K562 (cell line): Measurements from ENCODE around the gene EMC1. TPM values are rescaled to one million over a fixed set of nuclear protein-coding genes. Genes with fewer than 3 reads are reported as not detected.

Experiments
- ARID1B ChIP-seq: fragments of 450-650 bp; IDR thresholded peaks from 2 replicates; pipeline ENCODE4 v1.6.1; 2016; ENCODE audit warnings: antibody characterized with exemption, mild to moderate bottlenecking, inconsistent platforms
- CEBPB ChIP-seq: fragments of 450-650 bp; IDR thresholded peaks from 2 replicates; pipeline ENCODE4 v1.6.1; 2016; ENCODE audit warnings: missing genetic modification characterization, missing compliant biosample characterization
- DMBX1 ChIP-seq: fragments of 250-450 bp; sonication (Bioruptor Pico); IDR thresholded peaks from 2 replicates; pipeline ENCODE4 v1.8.0; 2022; ENCODE audit warnings: inconsistent platforms, mild to moderate bottlenecking, moderate library complexity, borderline replicate concordance
- HDAC8 ChIP-seq: fragments of 450-650 bp; IDR thresholded peaks from 2 replicates; pipeline ENCODE4 v1.6.1; 2016; ENCODE audit warnings: mild to moderate bottlenecking, missing genetic modification characterization, moderate library complexity, missing compliant biosample characterization
- KLF6 ChIP-seq: fragments of 250-450 bp; sonication (Bioruptor Pico); IDR thresholded peaks from 2 replicates; pipeline ENCODE4 v1.4.0; 2020; ENCODE audit warnings: mild to moderate bottlenecking, moderate library complexity, borderline replicate concordance
- MYNN ChIP-seq, 2 experiments: sonication (generic); formaldehyde crosslinking in 1 of 2; IDR thresholded peaks; 2 replicates each; pipeline versions ENCODE4 v1.5.0 to v1.6.1; 2016 to 2020; ENCODE audit warnings: antibody characterized with exemption in 1 of 2, missing genetic modification reagents in 1 of 2
- RFX1 ChIP-seq: fragments of 450-650 bp; IDR thresholded peaks from 2 replicates; pipeline ENCODE4 v1.6.1; 2016; ENCODE audit warnings: mild to moderate bottlenecking, moderate library complexity
- ZNF274 ChIP-seq: IDR thresholded peaks from 2 replicates; pipeline ENCODE4 v1.6.1; 2011; ENCODE audit warnings: low read depth, mild to moderate bottlenecking, low read length, moderate library complexity, borderline replicate concordance
- ZNF282 ChIP-seq: sonication (generic); formaldehyde crosslinking; IDR thresholded peaks from 2 replicates; pipeline ENCODE4 v1.8.1; 2023; ENCODE audit warnings: missing genetic modification reagents
- ZNF586 ChIP-seq: fragments of 450-650 bp; formaldehyde crosslinking; conservative IDR thresholded peaks from 2 replicates; pipeline ENCODE4 v1.4.0; 2020; ENCODE audit warnings: mild to moderate bottlenecking, moderate library complexity
- polyA plus RNA-seq, 8 experiments: library from polyadenylated mRNA; depleted of rRNA in 4 of 8; stranded (reverse) in 5 of 8; unstranded in 3 of 8; fragments of >200 nt; fragmentation: Nextera tagmentation in 2 of 8; fragmentation: Illumina TruSeq in 1 of 8; extraction: Ambion mirVana in 2 of 8; extraction: Trizol in 1 of 8; gene quantifications; 2 replicates each; pipeline versions ENCODE4 v1.2.1 to v1.2.3, GENCODE V29; 2011 to 2014; ENCODE audit warnings: inconsistent platforms in 1 of 8, missing spikeins in 1 of 8
- total RNA-seq, 7 experiments: library from RNA; depleted of rRNA in 6 of 7; stranded (reverse); fragments of >200 nt in 6 of 7; fragmentation: Illumina TruSeq in 2 of 7; extraction: Trizol in 2 of 7; gene quantifications; 2 replicates each; pipeline versions ENCODE4 v1.2.1 to v1.2.3, GENCODE V29; 2011 to 2021; ENCODE audit warnings: low replicate concordance in 1 of 7
- TF ChIP-seq, protein P1 (sequence below): fragments of 250-450 bp; sonication (Bioruptor Pico); IDR thresholded peaks from 2 replicates; pipeline ENCODE4 v1.8.0; 2022; ENCODE audit warnings: moderate library complexity, mild to moderate bottlenecking, inconsistent platforms
- TF ChIP-seq, protein P2 (sequence below): sonication (generic); formaldehyde crosslinking; IDR thresholded peaks from 2 replicates; pipeline ENCODE4 v1.8.0; 2022; ENCODE audit warnings: mild to moderate bottlenecking, missing genetic modification reagents
- TF ChIP-seq, protein P3 (sequence below), 2 experiments: fragments of 450-650 bp; formaldehyde crosslinking in 1 of 2; IDR thresholded peaks; 2 replicates each; pipeline versions ENCODE4 v1.4.0 to v1.6.1; 2014 to 2020; ENCODE audit warnings: mild to moderate bottlenecking in 2 of 2, borderline replicate concordance in 1 of 2, low read depth in 1 of 2

The EMC1 gene
- total and polyA plus RNA-seq, 9 of the 15 experiments (the other 6 are each of a cell fraction or from before 2014, with no cell fraction given): 17.8 to 88.2 (median 37.4) TPM

DNA sequence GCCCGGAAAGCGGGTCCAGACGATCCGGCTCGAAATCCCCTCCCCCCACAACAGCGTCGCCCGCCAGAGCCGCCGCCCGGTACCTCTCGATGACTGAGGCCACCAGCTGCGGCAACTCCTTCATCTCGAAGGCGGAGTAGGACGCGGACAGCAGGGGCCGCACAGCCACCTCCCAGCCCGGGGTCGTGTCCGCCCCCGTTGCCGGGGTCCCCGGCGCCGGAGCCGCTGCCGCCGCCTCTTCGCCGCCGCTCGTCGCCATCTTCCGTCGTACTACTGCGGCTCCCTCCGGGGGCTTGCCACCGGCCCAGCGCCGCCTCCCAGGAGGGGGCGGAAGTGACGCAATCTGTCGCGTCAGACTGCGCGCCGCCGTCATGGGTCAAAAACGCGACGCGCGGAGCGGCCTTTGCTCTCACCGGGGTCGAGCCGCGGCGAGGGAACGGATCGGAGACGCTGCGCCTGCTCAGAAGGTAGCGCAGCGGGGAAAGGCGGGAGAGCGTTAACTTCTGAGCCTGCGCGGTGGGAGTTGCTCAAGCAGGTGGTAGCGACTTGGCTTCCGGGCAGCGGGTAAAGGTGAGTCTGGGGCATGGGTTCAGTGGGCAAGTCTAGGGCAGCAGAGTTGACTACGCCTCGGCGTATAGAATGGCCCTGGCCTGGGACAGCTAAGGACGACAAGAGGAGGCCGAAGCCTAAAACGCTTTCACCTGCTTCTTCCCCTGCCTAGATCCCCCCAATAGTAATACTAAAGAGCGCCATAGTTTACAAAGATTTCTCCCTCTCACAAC lies 41.1 kb downstream of the EMC1 start, which contains the start of gene UBR4 (continued):
- TF ChIP-seq MYNN (IDR thresholded peaks at IDR 0.05): no peak; the same call in 1 of the 2 replicates
- no peak for TF ChIP-seq MYNN (CRISPR knock-in tag; IDR thresholded peaks at IDR 0.05)
- TF ChIP-seq ZNF274: no peak; the same call in 1 of the 2 replicates
- TF ChIP-seq, protein P1, sequence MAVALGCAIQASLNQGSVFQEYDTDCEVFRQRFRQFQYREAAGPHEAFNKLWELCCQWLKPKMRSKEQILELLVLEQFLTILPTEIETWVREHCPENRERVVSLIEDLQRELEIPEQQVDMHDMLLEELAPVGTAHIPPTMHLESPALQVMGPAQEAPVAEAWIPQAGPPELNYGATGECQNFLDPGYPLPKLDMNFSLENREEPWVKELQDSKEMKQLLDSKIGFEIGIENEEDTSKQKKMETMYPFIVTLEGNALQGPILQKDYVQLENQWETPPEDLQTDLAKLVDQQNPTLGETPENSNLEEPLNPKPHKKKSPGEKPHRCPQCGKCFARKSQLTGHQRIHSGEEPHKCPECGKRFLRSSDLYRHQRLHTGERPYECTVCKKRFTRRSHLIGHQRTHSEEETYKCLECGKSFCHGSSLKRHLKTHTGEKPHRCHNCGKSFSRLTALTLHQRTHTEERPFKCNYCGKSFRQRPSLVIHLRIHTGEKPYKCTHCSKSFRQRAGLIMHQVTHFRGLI (CRISPR knock-in tag): no peak
- TF ChIP-seq, protein P2, sequence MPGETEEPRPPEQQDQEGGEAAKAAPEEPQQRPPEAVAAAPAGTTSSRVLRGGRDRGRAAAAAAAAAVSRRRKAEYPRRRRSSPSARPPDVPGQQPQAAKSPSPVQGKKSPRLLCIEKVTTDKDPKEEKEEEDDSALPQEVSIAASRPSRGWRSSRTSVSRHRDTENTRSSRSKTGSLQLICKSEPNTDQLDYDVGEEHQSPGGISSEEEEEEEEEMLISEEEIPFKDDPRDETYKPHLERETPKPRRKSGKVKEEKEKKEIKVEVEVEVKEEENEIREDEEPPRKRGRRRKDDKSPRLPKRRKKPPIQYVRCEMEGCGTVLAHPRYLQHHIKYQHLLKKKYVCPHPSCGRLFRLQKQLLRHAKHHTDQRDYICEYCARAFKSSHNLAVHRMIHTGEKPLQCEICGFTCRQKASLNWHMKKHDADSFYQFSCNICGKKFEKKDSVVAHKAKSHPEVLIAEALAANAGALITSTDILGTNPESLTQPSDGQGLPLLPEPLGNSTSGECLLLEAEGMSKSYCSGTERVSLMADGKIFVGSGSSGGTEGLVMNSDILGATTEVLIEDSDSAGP: 0 out of 2 replicates have a peak, but pooled peaks have one; percentile 52
- TF ChIP-seq RFX1: no peak
- TF ChIP-seq, protein P3, sequence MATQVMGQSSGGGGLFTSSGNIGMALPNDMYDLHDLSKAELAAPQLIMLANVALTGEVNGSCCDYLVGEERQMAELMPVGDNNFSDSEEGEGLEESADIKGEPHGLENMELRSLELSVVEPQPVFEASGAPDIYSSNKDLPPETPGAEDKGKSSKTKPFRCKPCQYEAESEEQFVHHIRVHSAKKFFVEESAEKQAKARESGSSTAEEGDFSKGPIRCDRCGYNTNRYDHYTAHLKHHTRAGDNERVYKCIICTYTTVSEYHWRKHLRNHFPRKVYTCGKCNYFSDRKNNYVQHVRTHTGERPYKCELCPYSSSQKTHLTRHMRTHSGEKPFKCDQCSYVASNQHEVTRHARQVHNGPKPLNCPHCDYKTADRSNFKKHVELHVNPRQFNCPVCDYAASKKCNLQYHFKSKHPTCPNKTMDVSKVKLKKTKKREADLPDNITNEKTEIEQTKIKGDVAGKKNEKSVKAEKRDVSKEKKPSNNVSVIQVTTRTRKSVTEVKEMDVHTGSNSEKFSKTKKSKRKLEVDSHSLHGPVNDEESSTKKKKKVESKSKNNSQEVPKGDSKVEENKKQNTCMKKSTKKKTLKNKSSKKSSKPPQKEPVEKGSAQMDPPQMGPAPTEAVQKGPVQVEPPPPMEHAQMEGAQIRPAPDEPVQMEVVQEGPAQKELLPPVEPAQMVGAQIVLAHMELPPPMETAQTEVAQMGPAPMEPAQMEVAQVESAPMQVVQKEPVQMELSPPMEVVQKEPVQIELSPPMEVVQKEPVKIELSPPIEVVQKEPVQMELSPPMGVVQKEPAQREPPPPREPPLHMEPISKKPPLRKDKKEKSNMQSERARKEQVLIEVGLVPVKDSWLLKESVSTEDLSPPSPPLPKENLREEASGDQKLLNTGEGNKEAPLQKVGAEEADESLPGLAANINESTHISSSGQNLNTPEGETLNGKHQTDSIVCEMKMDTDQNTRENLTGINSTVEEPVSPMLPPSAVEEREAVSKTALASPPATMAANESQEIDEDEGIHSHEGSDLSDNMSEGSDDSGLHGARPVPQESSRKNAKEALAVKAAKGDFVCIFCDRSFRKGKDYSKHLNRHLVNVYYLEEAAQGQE (IDR thresholded peaks at IDR 0.05; ENCODE audit: borderline replicate concordance): no peak
- TF ChIP-seq, protein P3 (CRISPR knock-in tag; IDR thresholded peaks at IDR 0.05; ENCODE audit: low read depth): peak; percentile 24; the same call in 1 of the 2 replicates
- no peak for TF ChIP-seq KLF6 (CRISPR knock-in tag)
- no peak for TF ChIP-seq DMBX1 (CRISPR knock-in tag)
- TF ChIP-seq ARID1B: no peak
- TF ChIP-seq HDAC8 (tag): peak; percentile 76; the same call in 1 of the 2 replicates
- TF ChIP-seq ZNF586 (CRISPR knock-in tag): no peak
- peak; percentile 99 for TF ChIP-seq CEBPB
- TF ChIP-seq ZNF282: no peak
